Left colon (tissue), 2 donors: ENCODE measurements around the gene SLC46A2. TPM values are rescaled to one million over a fixed set of nuclear protein-coding genes. Genes with fewer than 3 reads are reported as not detected.

ENCODE experiments used
- ATAC-seq: fragments of 200-7000 bp; cut with Tn5 transposase; one replicate; pipeline ENCODE4 v1.9.1; 2020; ENCODE audit warnings: mild to moderate bottlenecking, moderate library complexity
- DNase-seq, 2 donors: peaks; one replicate each; pipeline ENCODE4 v3.0.0-alpha.2; 2020
- intact Hi-C, 2 donors: fragments of 100-400 bp; cut with DNase I in 1 of 2; cut with micrococcal nuclease in 1 of 2; formaldehyde crosslinking; loops; one replicate each; pipeline versions ENCODE4 v1.11.2 to v1.14.0; 2022; cut with DNase I, micrococcal nuclease
- total RNA-seq, 2 donors: library from RNA; stranded (reverse); fragmentation: NEBNext Ultra II Directional; extraction: Animal tissue kit (Norgen Biotek cat#: 25700); gene quantifications; one replicate each; pipeline ENCODE4 v1.2.1, GENCODE V29; 2021
- donor health status: DM: no; HTN: no; CAD: no.
- donor health status: DM: yes; HTN: yes; CAD: no.

SLC46A2 gene
- total RNA-seq, 2 donors from 2014 or later, result not detected

GRCh38 chr9:112863214-112863613, 27.5 kb downstream of the SLC46A2 start:
- ATAC-seq (no peak), DNase-seq (no peak)
- intact Hi-C loops, result no loop called here

GRCh38 chr9:112861638-112862555, 28.8 kb downstream of the SLC46A2 start:
- ATAC-seq (no peak), DNase-seq (no peak)

DNA sequence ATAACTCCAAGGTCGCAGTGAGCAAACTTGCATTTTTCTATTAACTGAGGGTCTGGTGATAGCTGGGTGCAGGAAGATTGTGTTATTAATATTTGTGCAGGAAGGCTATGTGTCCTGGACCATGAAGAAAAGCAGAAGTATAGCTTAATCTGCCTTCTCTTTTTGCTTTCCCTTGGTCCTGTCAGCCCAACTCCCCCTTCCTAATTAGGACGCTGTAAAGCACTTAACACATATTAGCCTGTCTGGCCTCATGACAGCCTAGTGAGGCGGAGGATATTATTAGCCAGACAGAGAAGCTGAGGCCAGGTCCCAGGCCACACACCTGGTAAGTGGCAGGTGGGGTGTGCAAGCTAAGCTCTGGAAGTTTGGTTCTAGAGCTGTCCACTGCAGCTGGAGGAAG, 29.5 kb downstream of the SLC46A2 start:
- ATAC-seq, result no peak
- intact Hi-C loops, result no loop called here
- no peak for DNase-seq

More at GRCh38 chr9:112861638-112862555, 28.8 kb downstream of the SLC46A2 start:
- intact Hi-C loops, result no loop called here

DNA sequence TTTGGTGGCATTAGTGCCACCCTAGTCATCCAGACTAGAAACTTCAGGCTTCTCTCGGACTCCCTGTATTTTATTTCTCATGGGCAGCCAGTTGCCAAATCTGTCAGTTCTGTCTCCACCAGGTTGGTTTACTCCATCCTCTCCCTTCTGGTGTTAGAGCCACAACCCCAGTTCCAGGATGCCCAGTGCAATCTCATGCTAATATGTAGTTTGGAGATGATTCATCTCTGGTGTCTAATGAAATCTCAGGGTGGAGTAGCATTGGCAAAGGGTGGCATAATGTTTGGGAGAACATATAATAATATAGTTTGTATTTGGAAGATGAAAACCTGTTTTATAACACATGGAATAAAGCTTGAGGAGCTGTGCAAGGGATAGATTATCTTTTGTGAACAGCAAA, 30.2 kb downstream of the SLC46A2 start:
- DNase-seq (no peak), ATAC-seq (no peak)
- intact Hi-C loops, result no loop called here

DNA sequence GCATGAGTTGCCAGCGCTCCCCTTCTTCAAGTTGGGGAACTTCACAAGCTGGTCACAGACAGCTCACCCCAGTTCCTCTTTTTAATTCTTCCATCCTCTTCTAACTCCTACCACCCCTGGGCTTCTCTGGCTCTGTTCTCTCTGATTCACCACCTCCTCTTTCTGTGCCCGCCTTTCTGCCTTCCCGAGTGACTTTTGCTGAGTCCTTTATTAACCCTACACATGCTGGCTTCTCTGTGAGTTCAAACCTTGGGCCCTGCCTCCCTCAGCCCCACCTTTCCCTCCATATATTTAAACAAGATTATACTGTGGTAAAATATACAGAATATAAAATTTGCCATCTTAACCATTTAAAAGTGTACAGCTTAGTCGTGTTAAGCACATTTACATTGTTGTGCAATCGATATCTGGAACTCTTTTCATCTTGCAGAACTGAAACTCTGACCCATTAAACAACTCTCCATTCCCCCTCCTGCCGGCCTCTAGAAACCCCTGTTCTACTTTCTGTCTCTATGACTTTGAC, 32.0 kb downstream of the SLC46A2 start:
- ATAC-seq (no peak), DNase-seq (no peak)
- intact Hi-C loops, result no loop called here

GRCh38 chr9:112858005-112858404, 32.7 kb downstream of the SLC46A2 start:
- intact Hi-C loops, result no loop called here
- no peak for ATAC-seq
- DNase-seq, result no peak

DNA sequence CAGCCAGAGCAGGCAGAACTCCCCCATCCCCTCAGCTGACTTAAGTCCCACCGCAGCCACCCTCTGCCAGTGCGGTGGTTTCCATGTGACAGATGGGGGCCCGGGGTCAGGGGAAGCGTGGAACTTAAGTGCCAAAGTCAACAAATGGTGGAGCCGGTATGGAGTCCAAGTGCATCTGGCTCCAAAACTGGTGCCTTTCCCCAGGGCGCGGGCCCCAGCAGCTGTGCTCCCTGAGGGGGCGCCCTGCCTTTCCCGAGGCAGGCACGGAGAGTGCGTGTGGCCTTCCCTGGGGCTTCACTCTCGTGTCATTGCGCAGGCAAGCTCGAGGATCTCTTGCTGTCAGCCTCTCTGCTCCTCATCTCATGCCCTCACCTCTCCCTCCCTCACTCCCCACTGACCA, 33.8 kb downstream of the SLC46A2 start:
- intact Hi-C loops, result no loop called here
- ATAC-seq (no peak), DNase-seq (no peak)

- ATAC-seq (no peak), DNase-seq (peak in 1 of 2 donors; percentile 11)
- intact Hi-C loops, result no loop called here
These were observed 34.5 kb downstream of the SLC46A2 start for GRCh38 chr9:112856200-112856599.

- intact Hi-C loops, result no loop called here
- ATAC-seq (no peak), DNase-seq (peak in 1 of 2 donors; percentile 12)
These were observed 36.0 kb downstream of the SLC46A2 start for GRCh38 chr9:112854657-112855056.

DNA sequence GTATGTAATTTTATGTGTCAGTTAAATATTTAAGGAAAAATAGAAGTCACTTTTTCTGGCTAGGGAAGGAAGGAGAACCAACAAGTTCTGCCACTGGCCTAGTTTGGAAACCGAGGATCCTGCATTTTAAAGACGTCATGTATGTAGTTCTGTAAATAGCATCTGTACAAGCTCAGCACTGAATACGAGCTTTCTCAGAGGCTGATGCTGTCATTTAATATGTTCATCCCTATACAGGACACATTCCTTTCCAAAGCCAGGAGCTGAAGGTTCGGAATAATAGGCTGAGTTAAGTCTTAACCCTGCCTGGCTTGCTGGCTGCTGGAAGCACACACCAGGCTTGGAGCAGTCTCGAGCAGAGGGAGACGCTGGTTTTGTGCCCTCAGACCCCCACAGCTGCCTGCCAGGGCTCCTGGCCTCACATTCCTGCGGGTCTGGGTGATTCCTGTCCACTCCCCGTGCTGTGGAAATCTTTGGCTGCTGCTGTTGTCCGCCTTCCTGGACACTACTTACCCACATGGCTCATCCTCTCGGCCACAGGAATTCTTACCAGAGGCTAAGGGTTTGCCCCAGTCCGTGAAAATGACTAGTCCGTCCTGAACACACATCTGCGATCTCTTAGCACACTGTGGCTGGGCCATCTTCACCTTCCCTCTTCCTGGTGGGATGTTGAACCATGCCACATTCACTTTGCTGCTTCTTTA, 36.6 kb downstream of the SLC46A2 start:
- intact Hi-C loops, result no loop called here
- DNase-seq (peak in 1 of 2 donors; percentile 9), ATAC-seq (no peak)

DNA sequence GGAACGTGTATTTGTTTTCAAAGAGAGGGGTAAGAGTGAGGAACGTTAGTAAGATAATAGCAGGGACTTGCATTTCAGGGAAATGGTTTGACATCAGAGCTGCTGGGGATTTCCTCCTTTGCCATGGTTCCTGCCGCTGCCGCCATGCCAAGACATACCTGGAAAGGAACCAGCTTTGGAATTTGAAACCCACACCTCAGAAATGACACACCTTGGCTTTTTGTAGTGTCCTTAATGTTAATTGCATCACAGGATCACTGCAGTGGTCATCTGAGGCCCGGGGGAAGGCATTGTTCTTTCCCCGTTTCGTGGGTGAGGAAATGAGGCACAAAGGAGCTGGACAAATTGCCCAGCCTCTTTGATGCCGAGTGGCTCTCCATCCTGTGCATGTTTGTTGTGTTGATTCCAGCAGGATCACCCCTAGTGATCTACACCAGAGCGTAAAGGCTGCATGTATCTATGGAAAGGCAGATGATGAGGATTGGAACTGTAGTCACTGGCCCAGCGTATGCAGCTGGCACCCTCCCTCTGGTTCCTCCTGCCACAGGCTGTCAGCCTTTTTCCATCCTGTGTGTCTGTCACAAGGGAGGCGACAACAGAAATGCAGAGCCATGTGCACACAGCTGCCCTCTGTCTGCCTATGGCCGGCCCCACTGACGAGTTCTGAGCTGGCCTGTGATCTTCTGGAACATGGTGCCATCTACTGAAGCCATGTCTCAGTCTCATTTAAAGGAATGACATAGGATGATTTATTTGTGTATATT, 37.8 kb downstream of the SLC46A2 start:
- intact Hi-C loops, result no loop called here

DNA sequence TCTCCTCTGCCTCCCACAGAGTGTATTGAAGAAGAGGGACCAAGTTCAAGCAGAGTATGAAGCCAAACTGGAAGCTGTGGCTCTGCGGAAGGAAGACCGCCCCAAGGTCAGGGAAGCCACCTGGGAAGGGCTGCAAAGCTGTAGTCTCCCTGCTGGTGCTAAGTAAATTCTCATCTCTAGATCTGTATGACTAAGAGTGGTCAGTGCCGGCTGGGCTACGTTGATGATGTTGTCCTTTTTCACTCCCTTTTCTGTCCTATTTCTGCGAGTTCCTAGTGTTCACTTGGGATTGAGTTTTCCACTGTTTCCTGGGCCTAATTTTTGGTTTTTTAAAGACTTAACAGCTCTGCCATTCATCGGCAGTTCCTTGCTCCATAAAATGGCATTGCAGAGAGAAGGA, 39.8 kb downstream of the SLC46A2 start:
- ATAC-seq (no peak), DNase-seq (no peak)
- intact Hi-C loops, result no loop called here

More for the DNA sequence above, 37.8 kb downstream of the SLC46A2 start:
- ATAC-seq (no peak), DNase-seq (no peak)

- no peak for ATAC-seq
- intact Hi-C loops, result no loop called here
These were observed 41.2 kb downstream of the SLC46A2 start for GRCh38 chr9:112849363-112849922.

GRCh38 chr9:112848316-112849151, 42.1 kb downstream of the SLC46A2 start:
- intact Hi-C loops, result no loop called here
- no peak for ATAC-seq

More at GRCh38 chr9:112849363-112849922, 41.2 kb downstream of the SLC46A2 start:
- no peak for DNase-seq

GRCh38 chr9:112846528-112847488, 43.9 kb downstream of the SLC46A2 start:
- ATAC-seq, result no peak
- intact Hi-C loops, result no loop called here
- DNase-seq, result no peak

More at GRCh38 chr9:112848316-112849151, 42.1 kb downstream of the SLC46A2 start:
- DNase-seq, result no peak

GRCh38 chr9:112844771-112845542, 45.7 kb downstream of the SLC46A2 start:
- intact Hi-C loops, result no loop called here
- DNase-seq (peak; percentile 46 to 82), ATAC-seq (peak; percentile 68)
